GM12878 (cell line): ENCODE data around the gene TECTA. TPM values are rescaled to one million over a fixed set of nuclear protein-coding genes. Genes with fewer than 3 reads are reported as not detected.

Source experiments
- ATAC-seq: fragments of 200-7000 bp; cut with Tn5 transposase; 3 replicates; pipeline ENCODE4 v1.9.1; 2020; ENCODE audit warnings: mild to moderate bottlenecking, moderate library complexity
- BruUV-seq: library from RNA; stranded (reverse); fragments of 400-500 nt; replicated peaks from 2 replicates; lab custom pipeline; 2021; lab: Mats Ljungman, UMichigan
- CTCF ChIA-PET: fragments of 300-600 bp; sonication (Branson Sonifier 250); formaldehyde crosslinking; extraction: SDS; loops from one replicate; lab custom pipeline; 2021; ENCODE audit warnings: inconsistent platforms; lab: Yijun Ruan, JAX
- POLR2A ChIA-PET: fragments of 350-600 bp; formaldehyde crosslinking; extraction: SDS; loops from one replicate; lab custom pipeline; 2021; ENCODE audit warnings: inconsistent platforms; lab: Charles Lee
- RAD21 ChIA-PET: fragments of 300-600 bp; sonication (Branson Sonifier 250); formaldehyde crosslinking; loops from one replicate; lab custom pipeline; 2023; ENCODE audit warnings: antibody characterized with exemption; ENCODE audit not compliant: unreplicated experiment; lab: Charles Lee
- SMC1A ChIA-PET: fragments of 300-600 bp; sonication (Branson Sonifier 250); formaldehyde crosslinking; loops from one replicate; lab custom pipeline; 2023; ENCODE audit not compliant: unreplicated experiment, uncharacterized antibody; lab: Charles Lee
- DNase-seq: peaks from one replicate; pipeline ENCODE4 v3.0.0-alpha.2; 2011; ENCODE audit warnings: low read depth, low spot score
- FAIRE-seq: peaks from 3 replicates; lab custom pipeline; 2011; peaks lifted over from hg19 to GRCh38; lab: Jason Lieb, UNC
- H2AFZ ChIP-seq: 2 replicates; pipeline ENCODE4 v1.6.0; 2011; ENCODE audit warnings: low read depth, low read length, control low read depth; ENCODE audit not compliant: control insufficient read depth
- H3K27ac ChIP-seq: 2 replicates; pipeline ENCODE4 v1.5.1; 2011; ENCODE audit warnings: control low read depth; ENCODE audit not compliant: control insufficient read depth, insufficient read depth
- H3K27me3 ChIP-seq, 2 experiments: replicated peaks in 1 of 2; 2 replicates each; pipeline versions ENCODE4 v1.6.0 to v1.6.1; 2011; ENCODE audit warnings: low read length in 1 of 2; ENCODE audit not compliant: control insufficient read depth in 2 of 2, insufficient read depth in 2 of 2
- H3K36me3 ChIP-seq, 2 experiments: 2 replicates each; pipeline ENCODE4 v1.5.1; 2011; ENCODE audit warnings: low read length in 1 of 2; ENCODE audit not compliant: control insufficient read depth in 2 of 2, insufficient read depth in 2 of 2
- H3K4me1 ChIP-seq: 2 replicates; pipeline ENCODE4 v1.6.1; 2011; ENCODE audit warnings: mild to moderate bottlenecking, low read length, moderate library complexity, mixed read lengths; ENCODE audit not compliant: control insufficient read depth, insufficient read depth
- H3K4me2 ChIP-seq: 2 replicates; pipeline ENCODE4 v1.6.0; 2011; ENCODE audit warnings: control low read depth; ENCODE audit not compliant: control insufficient read depth, insufficient read depth
- H3K4me3 ChIP-seq: fragments of 200-600 bp; sonication (generic); 2 replicates; pipeline ENCODE4 v1.5.1; 2016
- H3K79me2 ChIP-seq: 2 replicates; pipeline ENCODE4 v1.6.0; 2011; ENCODE audit warnings: low read length; ENCODE audit not compliant: control insufficient read depth, insufficient read depth
- H3K9ac ChIP-seq: 2 replicates; pipeline ENCODE4 v1.8.0; 2011; ENCODE audit warnings: low read length, control low read depth, mixed read lengths; ENCODE audit not compliant: control insufficient read depth, insufficient read depth
- H3K9me3 ChIP-seq: replicated peaks from 3 replicates; pipeline ENCODE4 v1.5.1; 2011; ENCODE audit warnings: mild to moderate bottlenecking, low read length; ENCODE audit not compliant: control insufficient read depth, insufficient read depth
- H4K20me1 ChIP-seq: 2 replicates; pipeline ENCODE4 v1.6.0; 2011; ENCODE audit not compliant: control insufficient read depth, insufficient read depth
- CEBPZ ChIP-seq: fragments of 150-350 bp; IDR thresholded peaks from 2 replicates; pipeline ENCODE4 v1.6.1; 2016; ENCODE audit warnings: low read depth, low read length
- YBX1 ChIP-seq: fragments of 450-650 bp; IDR thresholded peaks from 2 replicates; pipeline ENCODE4 v1.6.1; 2016; ENCODE audit warnings: antibody characterized with exemption
- ZZZ3 ChIP-seq: IDR thresholded peaks from 2 replicates; pipeline ENCODE4 v1.6.1; 2011; ENCODE audit warnings: low read depth; ENCODE audit not compliant: control insufficient read depth, insufficient read length
- WGBS: methylation state at CpG from one replicate; pipeline ENCODE4 v1.1.6; 2016; ENCODE audit warnings: low lambda C conversion rate; ENCODE audit not compliant: insufficient replicate concordance, insufficient coverage; ENCODE audit errors: missing lambda C conversion rate; 5-methylcytosine and 5-hydroxymethylcytosine counted together
- in situ Hi-C: fragments of 300-500 bp; cut with MboI; formaldehyde crosslinking; loops from 9 replicates; pipeline ENCODE4 v1.14.3; 2018; ENCODE audit warnings: mixed read lengths
- intact Hi-C: fragments of 100-400 bp; cut with micrococcal nuclease; formaldehyde crosslinking; loops from one replicate; pipeline ENCODE4 v1.14.2; 2022; ENCODE audit not compliant: unreplicated experiment
- polyA plus RNA-seq, 11 experiments: library from polyadenylated mRNA; depleted of rRNA in 4 of 11; unstranded in 6 of 11; stranded (reverse) in 5 of 11; fragments of >200 nt; fragmentation: Nextera tagmentation in 4 of 11; fragmentation: Illumina TruSeq in 1 of 11; extraction: Ambion mirVana in 4 of 11; extraction: Trizol in 1 of 11; gene quantifications; 1 replicate in 1 of 11; 2 replicates in 10 of 11; pipeline versions ENCODE4 v1.2.1 to v1.2.3, GENCODE V29; 2011 to 2016; ENCODE audit warnings: inconsistent platforms in 2 of 11, missing spikeins in 2 of 11, low read depth in 1 of 11
- total RNA-seq, 4 experiments: library from RNA; depleted of rRNA in 3 of 4; stranded (reverse); fragments of >200 nt in 3 of 4; fragmentation: Illumina TruSeq in 1 of 4; extraction: Trizol in 1 of 4; gene quantifications; 2 replicates each; pipeline versions ENCODE4 v1.2.1 to v1.2.3, GENCODE V29; 2013 to 2021

TECTA gene
- total and polyA plus RNA-seq, 10 of the 15 experiments (the other 5 are each of a cell fraction or from before 2014, with no cell fraction given) = under 0.01 to 0.14 (median 0.05) TPM; not detected in 1

GRCh38 chr11:121067453-121067852 lies 33.6 kb upstream of the TECTA start:
- BruUV-seq = no TSS peak
- CTCF ChIA-PET = interaction anchor here (0.9 to 1.9 kb wide), 4 partner anchors 8 to 138 kb away, joined by 3 to 8 read pairs (median 3); no protein-coding TSS in a partner anchor
- Histone ChIP-seq H3K79me2 (no peaks in the 10 kb centered on the region), H3K4me2 (no peak overlapping the region), H3K9me3 (no peaks in the 10 kb centered on the region; the same call in 2 of the 3 replicates), H3K4me3 (no peak overlapping the region), H3K27me3 (no peaks in the 10 kb centered on the region), H4K20me1 (no peaks in the 10 kb centered on the region), H3K27ac (no peak overlapping the region), H3K36me3 (peaks cover 0 to 2% of the 10 kb centered on the region in 2 experiments; a peak in 2 of 4 replicates), H3K9ac (no peak overlapping the region), H2AFZ (no peak overlapping the region), H3K4me1 (peaks cover 14% of the 10 kb centered on the region; the same call in 1 of the 2 replicates)
- ATAC-seq = no peak
- POLR2A ChIA-PET = interaction anchor here (1.6 kb wide), 1 partner anchor 43 kb away, joined by 4 read pairs; no protein-coding TSS in a partner anchor
- in situ Hi-C loops (no loop called here), intact Hi-C loops (no loop called here)
- no peak for TF ChIP-seq ZZZ3
- TF ChIP-seq CEBPZ = no peak
- no peak for TF ChIP-seq YBX1
- 97% methylated on average over 2 of the region's 2 CpGs for WGBS
- RAD21 ChIA-PET = interaction anchor here (0.7 to 1.1 kb wide), 2 partner anchors 10 to 13 kb away, joined by 3 read pairs; no protein-coding TSS in a partner anchor
- SMC1A ChIA-PET = interaction anchor here (1.0 to 1.5 kb wide), 8 partner anchors 8 to 77 kb away, joined by 3 to 7 read pairs (median 4); no protein-coding TSS in a partner anchor
- FAIRE-seq = no peak
- DNase-seq = no peak
